Vagina (tissue), 2 donors: ENCODE data around the gene C2orf81. TPM values are rescaled to one million over a fixed set of nuclear protein-coding genes. Genes with fewer than 3 reads are reported as not detected.

ENCODE experiments used
- DNase-seq, 2 donors: peaks; one replicate each; pipeline ENCODE4 v3.0.0-alpha.2; 2017; ENCODE audit errors: extremely low spot score in 2 of 2
- H3K27ac ChIP-seq: fragments of 200-600 bp; sonication (generic); one replicate; pipeline ENCODE4 v1.5.1; 2019
- H3K27me3 ChIP-seq: fragments of 200-600 bp; sonication (generic); one replicate; pipeline ENCODE4 v1.5.1; 2019
- H3K36me3 ChIP-seq, 2 donors: fragments of 200-600 bp; sonication (generic); one replicate each; pipeline ENCODE4 v1.5.1; 2017 to 2019
- H3K4me1 ChIP-seq: fragments of 200-600 bp; sonication (generic); one replicate; pipeline ENCODE4 v1.5.1; 2019
- H3K4me3 ChIP-seq, 2 donors: fragments of 200-600 bp; sonication (generic); 1 replicate in 1 of 2; 2 replicates in 1 of 2; pipeline ENCODE4 v1.5.1; 2016 to 2019
- H3K9me3 ChIP-seq: fragments of 200-600 bp; sonication (generic); one replicate; pipeline ENCODE4 v1.5.1; 2019
- POLR2A ChIP-seq, 2 donors: fragments of 450-650 bp; IDR thresholded peaks; one replicate each; pipeline ENCODE4 v1.6.1; 2017; ENCODE audit warnings: antibody characterized with exemption in 2 of 2, mild to moderate bottlenecking in 2 of 2, moderate library complexity in 2 of 2
- POLR2AphosphoS5 ChIP-seq, 2 donors: sonication (generic); formaldehyde crosslinking; IDR thresholded peaks; one replicate each; pipeline ENCODE4 v1.9.0; 2017; ENCODE audit warnings: antibody characterized with exemption in 2 of 2, mild to moderate bottlenecking in 2 of 2, low read depth in 1 of 2; ENCODE audit not compliant: insufficient read depth in 1 of 2
- intact Hi-C: fragments of 100-400 bp; cut with DNase I; formaldehyde crosslinking; loops from one replicate; pipeline ENCODE4 v1.15.1; 2023
- total RNA-seq: library from RNA; depleted of rRNA; stranded (reverse); fragments of >200 nt; gene quantifications from one replicate; pipeline ENCODE4 v1.2.3, GENCODE V29; 2016
- TF ChIP-seq, protein P1 (sequence below), 3 experiments: fragments of 450-650 bp in 2 of 3; fragments of 200-600 bp in 1 of 3; sonication (generic) in 1 of 3; IDR thresholded peaks; one replicate each; pipeline ENCODE4 v1.5.1; 2017 to 2019; ENCODE audit warnings: antibody characterized with exemption in 3 of 3, mild to moderate bottlenecking in 2 of 3, moderate library complexity in 2 of 3

Gene C2orf81
- total RNA-seq, 1 donor from 2014 or later: 2.7 TPM

DNA sequence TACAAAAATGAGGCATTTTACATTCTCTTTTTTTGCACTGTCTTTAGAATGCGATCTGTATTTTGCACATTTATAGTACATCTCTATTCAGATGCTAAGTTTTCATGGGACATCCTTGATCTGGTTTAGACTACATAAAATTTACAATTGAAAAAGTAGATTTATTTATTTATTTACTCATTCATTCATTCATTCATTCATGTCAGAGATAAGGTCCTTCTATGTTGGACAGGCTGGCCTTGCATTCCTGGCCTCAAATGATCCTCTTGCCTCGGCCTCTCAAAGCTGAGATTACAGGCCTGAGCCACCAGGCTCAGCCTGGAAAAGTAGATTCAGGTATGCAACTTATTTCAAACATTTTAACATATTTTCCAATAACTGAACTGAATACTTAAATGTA is 25.3 kb downstream of the C2orf81 start:
- DNase-seq: no peak
- Histone ChIP-seq H3K27me3 (no peaks in the 10 kb centered on the region), H3K9me3 (no peaks in the 10 kb centered on the region), H3K36me3 (no peaks in the 10 kb centered on the region), H3K4me3 (no peak overlapping the region), H3K27ac (no peak overlapping the region), H3K4me1 (peaks cover 2% of the 10 kb centered on the region)
- intact Hi-C loops: no loop called here
- TF ChIP-seq, protein P1, sequence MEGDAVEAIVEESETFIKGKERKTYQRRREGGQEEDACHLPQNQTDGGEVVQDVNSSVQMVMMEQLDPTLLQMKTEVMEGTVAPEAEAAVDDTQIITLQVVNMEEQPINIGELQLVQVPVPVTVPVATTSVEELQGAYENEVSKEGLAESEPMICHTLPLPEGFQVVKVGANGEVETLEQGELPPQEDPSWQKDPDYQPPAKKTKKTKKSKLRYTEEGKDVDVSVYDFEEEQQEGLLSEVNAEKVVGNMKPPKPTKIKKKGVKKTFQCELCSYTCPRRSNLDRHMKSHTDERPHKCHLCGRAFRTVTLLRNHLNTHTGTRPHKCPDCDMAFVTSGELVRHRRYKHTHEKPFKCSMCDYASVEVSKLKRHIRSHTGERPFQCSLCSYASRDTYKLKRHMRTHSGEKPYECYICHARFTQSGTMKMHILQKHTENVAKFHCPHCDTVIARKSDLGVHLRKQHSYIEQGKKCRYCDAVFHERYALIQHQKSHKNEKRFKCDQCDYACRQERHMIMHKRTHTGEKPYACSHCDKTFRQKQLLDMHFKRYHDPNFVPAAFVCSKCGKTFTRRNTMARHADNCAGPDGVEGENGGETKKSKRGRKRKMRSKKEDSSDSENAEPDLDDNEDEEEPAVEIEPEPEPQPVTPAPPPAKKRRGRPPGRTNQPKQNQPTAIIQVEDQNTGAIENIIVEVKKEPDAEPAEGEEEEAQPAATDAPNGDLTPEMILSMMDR (IDR thresholded peaks at IDR 0.05): no peak
- TF ChIP-seq POLR2A (IDR thresholded peaks at IDR 0.05): no peak
- TF ChIP-seq POLR2AphosphoS5 (IDR thresholded peaks at IDR 0.05; ENCODE audit: insufficient read depth in 1 of 2, low read depth in 1 of 2): no peak

DNA sequence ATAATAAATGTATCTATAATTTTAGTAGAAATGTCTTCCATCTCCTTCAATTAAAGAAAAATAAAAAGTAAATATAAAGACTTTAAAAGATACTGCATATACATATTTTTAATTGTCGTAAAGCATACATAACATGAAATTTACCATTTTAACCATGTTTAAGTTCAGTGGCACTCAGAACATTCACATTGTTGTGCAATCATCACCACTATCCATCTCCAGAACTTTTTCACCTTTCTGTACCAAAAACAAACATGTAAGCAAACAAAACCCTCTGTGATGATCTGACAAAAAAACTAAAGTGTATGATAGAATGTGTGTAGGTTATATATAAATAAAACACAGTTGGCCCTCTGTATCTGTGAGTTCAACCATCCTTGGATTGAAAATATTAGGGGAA is 27.9 kb downstream of the C2orf81 start:
- TF ChIP-seq POLR2A (IDR thresholded peaks at IDR 0.05) (no peak), POLR2AphosphoS5 (IDR thresholded peaks at IDR 0.05; ENCODE audit: insufficient read depth in 1 of 2, low read depth in 1 of 2) (no peak)
- TF ChIP-seq, protein P1 (IDR thresholded peaks at IDR 0.05): no peak
- Histone ChIP-seq H3K9me3 (no peaks in the 10 kb centered on the region), H3K27me3 (no peaks in the 10 kb centered on the region), H3K4me1 (peaks cover 28% of the 10 kb centered on the region), H3K36me3 (no peaks in the 10 kb centered on the region), H3K27ac (no peak overlapping the region), H3K4me3 (no peak overlapping the region)
- no peak for DNase-seq
- intact Hi-C loops: no loop called here

DNA sequence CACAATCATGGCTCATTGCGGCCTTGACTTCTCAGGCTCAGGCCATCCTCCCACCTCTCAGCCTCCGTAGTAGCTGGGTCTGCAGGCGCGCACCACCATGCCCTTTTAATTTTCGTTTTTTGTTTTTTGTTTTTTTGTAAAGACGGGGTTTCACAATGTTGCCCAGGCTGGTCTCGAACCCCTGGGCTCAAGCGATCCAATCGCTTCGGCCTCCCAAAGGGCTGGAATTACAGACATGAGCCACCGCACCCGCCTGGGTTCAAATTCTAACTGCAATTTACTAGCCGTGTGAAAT is 29.0 kb downstream of the C2orf81 start:
- Histone ChIP-seq H3K9me3 (no peaks in the 10 kb centered on the region), H3K27me3 (no peaks in the 10 kb centered on the region), H3K27ac (peak overlapping the region; percentile 85), H3K4me1 (peaks cover 39% of the 10 kb centered on the region), H3K36me3 (no peaks in the 10 kb centered on the region), H3K4me3 (peak overlapping the region; percentile 77 to 97)
- DNase-seq: no peak
- TF ChIP-seq, protein P1 (IDR thresholded peaks at IDR 0.05): no peak
- TF ChIP-seq POLR2A (IDR thresholded peaks at IDR 0.05) (no peak), POLR2AphosphoS5 (IDR thresholded peaks at IDR 0.05; ENCODE audit: insufficient read depth in 1 of 2, low read depth in 1 of 2) (no peak)
- intact Hi-C loops: no loop called here

DNA sequence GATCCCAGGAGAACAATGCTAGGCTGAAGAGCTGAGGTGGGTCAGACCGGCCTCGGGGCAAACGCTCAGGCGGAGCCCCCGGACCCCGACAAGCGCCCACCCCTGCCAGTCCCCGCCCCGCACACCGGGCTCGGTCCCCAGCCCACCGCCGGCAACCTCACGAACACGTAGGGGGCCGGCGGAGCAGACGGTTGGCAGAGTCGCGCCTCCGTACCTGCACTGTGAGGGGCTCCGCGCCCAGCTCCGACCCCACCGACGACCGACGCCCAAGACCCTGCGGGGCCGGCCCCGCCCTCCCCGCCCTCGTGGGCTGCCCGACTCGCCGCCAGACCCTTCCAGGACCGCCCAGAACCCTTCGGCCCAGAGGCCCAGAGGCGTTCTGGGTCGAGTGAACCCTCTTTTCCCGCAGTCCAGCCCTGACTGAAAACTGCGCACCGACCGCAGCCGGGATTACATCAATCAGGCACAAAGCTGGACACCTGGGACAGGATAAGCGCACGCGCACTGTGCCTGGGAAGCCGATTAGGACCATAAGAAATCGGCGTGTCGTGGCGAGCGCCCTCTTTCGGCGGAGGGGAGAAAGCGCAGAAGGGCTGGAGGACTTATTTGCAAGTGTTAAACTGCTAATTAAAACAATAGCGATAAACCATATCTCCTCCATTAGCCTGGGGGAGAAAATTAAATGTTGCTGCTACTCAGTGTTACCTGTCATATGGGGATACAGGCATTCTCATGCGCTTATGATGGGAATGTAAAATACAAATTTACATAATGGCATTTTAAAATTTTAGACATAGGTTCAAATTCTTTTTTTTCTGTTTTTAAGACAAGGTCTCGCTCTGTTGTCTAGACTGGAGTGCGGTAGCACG is 29.6 kb downstream of the C2orf81 start:
- Histone ChIP-seq H3K9me3 (no peaks in the 10 kb centered on the region), H3K36me3 (no peaks in the 10 kb centered on the region), H3K27me3 (no peaks in the 10 kb centered on the region), H3K4me3 (peak overlapping the region; percentile 77 to 97), H3K4me1 (peaks cover 45% of the 10 kb centered on the region), H3K27ac (peak overlapping the region; percentile 85)
- TF ChIP-seq, protein P1 (IDR thresholded peaks at IDR 0.05): peak; percentile 91 to 96 (median 95)
- TF ChIP-seq POLR2A (IDR thresholded peaks at IDR 0.05) (no peak), POLR2AphosphoS5 (IDR thresholded peaks at IDR 0.05; ENCODE audit: insufficient read depth in 1 of 2, low read depth in 1 of 2) (peak; percentile 80 to 92)
- DNase-seq: no peak
- intact Hi-C loops: no loop called here

DNA sequence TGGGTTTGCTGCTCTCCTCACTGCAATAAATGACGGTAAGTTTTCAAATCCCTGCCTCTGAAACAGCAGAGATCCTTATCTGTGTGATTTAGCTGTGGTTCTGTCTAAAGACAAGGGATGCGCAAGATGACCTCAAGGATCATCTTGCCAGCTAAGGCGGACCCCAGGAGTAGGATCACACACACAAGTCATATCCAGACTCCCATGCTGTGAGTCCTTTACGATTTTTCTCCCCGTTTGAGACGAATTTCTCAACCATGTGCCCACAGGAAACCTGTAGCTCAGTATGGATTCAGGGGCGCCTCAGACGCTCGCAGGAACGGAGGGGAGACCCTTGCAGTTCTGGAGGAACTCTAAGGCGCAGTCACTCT is 30.2 kb downstream of the C2orf81 start:
- peak overlapping the region; percentile 77 to 97 for H3K4me3 ChIP-seq
- no peaks in the 10 kb centered on the region for H3K36me3 ChIP-seq
- H3K27me3 ChIP-seq: no peaks in the 10 kb centered on the region
- no peak for TF ChIP-seq POLR2AphosphoS5 (IDR thresholded peaks at IDR 0.05; ENCODE audit: insufficient read depth in 1 of 2, low read depth in 1 of 2)
- TF ChIP-seq, protein P1 (IDR thresholded peaks at IDR 0.05): no peak
- no peak for TF ChIP-seq POLR2A (IDR thresholded peaks at IDR 0.05)
- intact Hi-C loops: no loop called here
- no peak for DNase-seq
- peak overlapping the region; percentile 85 for H3K27ac ChIP-seq
- no peaks in the 10 kb centered on the region for H3K9me3 ChIP-seq
- peaks cover 48% of the 10 kb centered on the region for H3K4me1 ChIP-seq
